ENCODE data around the gene POU2F1. TPM values are rescaled to one million over a fixed set of nuclear protein-coding genes. Genes with fewer than 3 reads are reported as not detected.

Gene POU2F1
- total RNA-seq, 2 experiments from 2014 or later, result 20.3 to 21.6 TPM

DNA sequence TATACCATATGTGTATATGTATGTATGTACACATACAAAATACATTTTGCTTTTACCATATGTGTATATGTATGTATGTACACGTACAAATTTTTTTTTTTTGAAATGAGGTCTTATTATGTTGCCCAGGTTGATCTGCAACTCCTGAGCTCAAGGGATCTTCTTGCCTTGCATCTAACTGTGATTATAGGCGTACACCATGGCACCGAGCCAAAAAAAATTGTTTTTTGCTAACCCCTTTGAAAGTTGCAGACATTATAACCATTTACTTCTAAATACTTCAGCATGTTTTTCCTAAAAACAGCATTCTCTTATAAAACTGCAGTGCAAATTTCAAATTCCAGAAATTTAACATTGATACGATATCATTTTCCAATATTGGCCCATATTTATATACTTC, 147.0 kb downstream of the POU2F1 start:
- no peak for DNase-seq
- H3K4me3 Mint-ChIP-seq, result no peak overlapping the region
- no peak overlapping the region for H3K27ac Mint-ChIP-seq
- ChIA-PET POLR2A (no interaction called here), CTCF (interaction anchor here (0.9 to 2.0 kb wide), 3 partner anchors 98 to 166 kb away, joined by 3 to 9 read pairs (median 4); no protein-coding TSS in a partner anchor)
- no peaks in the 10 kb centered on the region for H3K4me1 Mint-ChIP-seq
- no peaks in the 10 kb centered on the region for H3K9me3 Mint-ChIP-seq (ENCODE audit: low read depth)
- no peaks in the 10 kb centered on the region for H3K27me3 Mint-ChIP-seq
- peaks cover 12% of the 10 kb centered on the region for H3K36me3 Mint-ChIP-seq (ENCODE audit: low read depth)
- ATAC-seq, result no peak
- intact Hi-C loops (cut with DNase I, micrococcal nuclease), result no loop called here

DNA sequence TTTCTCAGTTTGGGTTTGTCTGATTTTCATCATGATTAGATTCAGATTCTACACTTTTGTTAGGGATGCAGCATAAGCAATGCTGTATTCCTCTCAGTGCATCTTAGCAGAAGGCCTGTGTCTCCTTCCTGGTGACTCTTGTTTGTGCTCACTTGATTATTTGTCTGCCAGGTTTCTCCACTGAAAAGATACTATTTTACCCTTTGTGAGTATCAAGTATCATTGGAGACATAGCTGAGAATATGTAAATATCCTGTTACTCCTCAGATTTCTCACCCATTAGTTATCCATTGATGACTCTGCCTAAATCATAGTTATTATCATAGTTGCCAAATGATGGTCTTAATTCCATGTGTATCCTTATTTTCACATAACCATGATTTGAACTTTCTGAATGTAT, 148.5 kb downstream of the POU2F1 start:
- H3K27me3 Mint-ChIP-seq, result no peaks in the 10 kb centered on the region
- no peaks in the 10 kb centered on the region for H3K9me3 Mint-ChIP-seq (ENCODE audit: low read depth)
- ATAC-seq (no peak), DNase-seq (no peak)
- H3K4me3 Mint-ChIP-seq, result no peak overlapping the region
- H3K4me1 Mint-ChIP-seq, result no peaks in the 10 kb centered on the region
- POLR2A ChIA-PET, result no interaction called here
- H3K27ac Mint-ChIP-seq, result no peak overlapping the region
- peaks cover 17% of the 10 kb centered on the region for H3K36me3 Mint-ChIP-seq (ENCODE audit: low read depth)
- CTCF ChIA-PET, result interaction anchor here (1.2 kb wide), 1 partner anchor 30 kb away, joined by 3 read pairs; no protein-coding TSS in a partner anchor
- intact Hi-C loops (cut with DNase I, micrococcal nuclease), result no loop called here

DNA sequence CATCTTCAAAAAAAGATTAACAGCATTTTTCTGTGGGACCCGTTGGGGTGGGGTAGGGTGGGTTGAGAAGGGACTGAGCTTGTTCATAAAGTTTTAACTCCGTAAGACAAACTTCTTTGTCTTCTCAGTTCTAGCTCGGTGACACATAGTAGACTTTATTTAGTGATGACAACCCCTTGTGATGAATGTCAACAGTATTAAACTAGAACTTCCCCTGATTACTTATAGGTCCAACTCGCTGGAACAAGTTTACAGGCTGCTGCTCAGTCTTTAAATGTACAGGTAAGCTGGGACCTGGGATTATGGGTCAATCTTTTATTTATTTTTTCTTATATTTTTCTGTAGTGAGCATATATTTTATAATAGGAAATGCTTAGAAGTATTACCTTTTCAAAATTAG, 149.2 kb downstream of the POU2F1 start:
- ChIA-PET POLR2A (no interaction called here), CTCF (interaction anchor here (1.2 kb wide), 1 partner anchor 29 kb away, joined by 3 read pairs; no protein-coding TSS in a partner anchor)
- Mint-ChIP-seq H3K9me3 (ENCODE audit: low read depth) (no peaks in the 10 kb centered on the region), H3K27me3 (no peaks in the 10 kb centered on the region), H3K36me3 (ENCODE audit: low read depth) (peaks cover 21% of the 10 kb centered on the region), H3K4me1 (no peaks in the 10 kb centered on the region), H3K27ac (no peak overlapping the region), H3K4me3 (no peak overlapping the region)
- no peak for DNase-seq
- intact Hi-C loops (cut with DNase I, micrococcal nuclease), result no loop called here
- ATAC-seq, result no peak

GRCh38 chr1:167371030-167371429, 150.3 kb downstream of the POU2F1 start:
- ChIA-PET CTCF (interaction anchor here (0.9 kb wide), 1 partner anchor 42 kb away, joined by 4 read pairs; no protein-coding TSS in a partner anchor), POLR2A (no interaction called here)
- Mint-ChIP-seq H3K4me1 (no peaks in the 10 kb centered on the region), H3K27me3 (no peaks in the 10 kb centered on the region), H3K4me3 (no peak overlapping the region), H3K27ac (no peak overlapping the region), H3K9me3 (ENCODE audit: low read depth) (no peaks in the 10 kb centered on the region), H3K36me3 (ENCODE audit: low read depth) (peaks cover 17% of the 10 kb centered on the region)
- no peak for ATAC-seq
- no peak for DNase-seq
- intact Hi-C loops (cut with DNase I, micrococcal nuclease), result no loop called here

GRCh38 chr1:167373398-167373797, 152.7 kb downstream of the POU2F1 start:
- Mint-ChIP-seq H3K4me1 (no peaks in the 10 kb centered on the region), H3K4me3 (no peak overlapping the region), H3K27ac (no peak overlapping the region)

DNA sequence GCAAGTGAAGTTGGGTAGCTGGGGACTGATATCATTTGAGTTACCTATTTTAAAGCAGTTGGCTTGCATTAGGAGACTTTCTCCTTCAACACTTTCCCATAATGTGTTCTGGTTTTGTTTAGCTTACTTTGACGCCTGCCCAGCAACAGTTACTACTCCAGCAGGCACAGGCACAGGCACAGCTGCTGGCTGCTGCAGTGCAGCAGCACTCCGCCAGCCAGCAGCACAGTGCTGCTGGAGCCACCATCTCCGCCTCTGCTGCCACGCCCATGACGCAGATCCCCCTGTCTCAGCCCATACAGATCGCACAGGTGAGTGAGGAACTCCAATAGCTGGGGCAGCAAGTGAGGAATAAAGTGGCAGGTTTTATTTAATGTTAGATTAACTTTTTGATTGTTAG, 153.3 kb downstream of the POU2F1 start:
- Mint-ChIP-seq H3K4me1 (no peaks in the 10 kb centered on the region), H3K27me3 (no peaks in the 10 kb centered on the region), H3K36me3 (ENCODE audit: low read depth) (peaks cover 24% of the 10 kb centered on the region), H3K27ac (no peak overlapping the region), H3K9me3 (ENCODE audit: low read depth) (no peaks in the 10 kb centered on the region), H3K4me3 (no peak overlapping the region)
- intact Hi-C loops (cut with DNase I, micrococcal nuclease), result no loop called here
- ChIA-PET CTCF (interaction anchor here (0.6 to 2.6 kb wide), 9 partner anchors 10 to 180 kb away, joined by 3 to 9 read pairs (median 3); partner anchors contain the start of gene CREG1), POLR2A (interaction anchor here (1.1 kb wide), 1 partner anchor 464 kb away, joined by 3 read pairs; no protein-coding TSS in a partner anchor)
- ATAC-seq, result no peak
- DNase-seq, result no peak

More at GRCh38 chr1:167373398-167373797, 152.7 kb downstream of the POU2F1 start:
- CTCF ChIA-PET, result interaction anchor here (0.7 to 2.6 kb wide), 5 partner anchors 10 to 180 kb away, joined by 3 to 9 read pairs (median 5); partner anchors contain the start of gene CREG1
- Mint-ChIP-seq H3K9me3 (ENCODE audit: low read depth) (no peaks in the 10 kb centered on the region), H3K27me3 (no peaks in the 10 kb centered on the region), H3K36me3 (ENCODE audit: low read depth) (peaks cover 24% of the 10 kb centered on the region)
- no peak for ATAC-seq
- DNase-seq, result no peak
- POLR2A ChIA-PET, result interaction anchor here (0.6 to 1.1 kb wide), 2 partner anchors 144 to 463 kb away, joined by 3 to 4 read pairs; no protein-coding TSS in a partner anchor
- intact Hi-C loops (cut with DNase I, micrococcal nuclease), result no loop called here

DNA sequence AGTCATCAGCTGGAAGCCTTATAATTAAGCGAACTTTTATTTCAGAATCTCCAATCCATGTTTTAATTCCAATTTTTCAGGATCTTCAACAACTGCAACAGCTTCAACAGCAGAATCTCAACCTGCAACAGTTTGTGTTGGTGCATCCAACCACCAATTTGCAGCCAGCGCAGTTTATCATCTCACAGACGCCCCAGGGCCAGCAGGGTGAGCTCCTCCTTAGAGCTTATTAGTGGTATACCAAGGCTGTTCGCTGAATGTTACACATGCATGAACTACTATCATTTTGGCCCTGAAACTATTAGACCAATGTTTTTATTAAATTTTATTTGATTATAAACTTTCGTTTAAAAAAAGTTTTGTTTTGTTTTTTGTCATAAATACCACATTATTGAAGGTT, 155.3 kb downstream of the POU2F1 start:
- Mint-ChIP-seq H3K4me3 (no peak overlapping the region), H3K27me3 (no peaks in the 10 kb centered on the region), H3K9me3 (ENCODE audit: low read depth) (no peaks in the 10 kb centered on the region), H3K36me3 (ENCODE audit: low read depth) (peaks cover 24% of the 10 kb centered on the region), H3K4me1 (no peaks in the 10 kb centered on the region), H3K27ac (no peak overlapping the region)
- intact Hi-C loops (cut with DNase I, micrococcal nuclease), result no loop called here
- DNase-seq (no peak), ATAC-seq (no peak)
- CTCF ChIA-PET, result interaction anchor here (0.7 to 1.5 kb wide), 2 partner anchors 9 to 108 kb away, joined by 3 to 6 read pairs; no protein-coding TSS in a partner anchor
- POLR2A ChIA-PET, result no interaction called here

GRCh38 chr1:167387251-167387910, 166.7 kb downstream of the POU2F1 start:
- Mint-ChIP-seq H3K27me3 (no peaks in the 10 kb centered on the region), H3K36me3 (ENCODE audit: low read depth) (peaks cover 16% of the 10 kb centered on the region), H3K27ac (no peak overlapping the region), H3K4me1 (peaks cover 4% of the 10 kb centered on the region), H3K4me3 (no peak overlapping the region), H3K9me3 (ENCODE audit: low read depth) (no peaks in the 10 kb centered on the region)
- ATAC-seq, result peak; percentile 16
- POLR2A ChIA-PET, result no interaction called here
- intact Hi-C loops (cut with DNase I, micrococcal nuclease), result no loop called here
- DNase-seq, result no peak
- CTCF ChIA-PET, result interaction anchor here (1.0 kb wide), 2 partner anchors 120 to 152 kb away, joined by 3 to 4 read pairs; no protein-coding TSS in a partner anchor

DNA sequence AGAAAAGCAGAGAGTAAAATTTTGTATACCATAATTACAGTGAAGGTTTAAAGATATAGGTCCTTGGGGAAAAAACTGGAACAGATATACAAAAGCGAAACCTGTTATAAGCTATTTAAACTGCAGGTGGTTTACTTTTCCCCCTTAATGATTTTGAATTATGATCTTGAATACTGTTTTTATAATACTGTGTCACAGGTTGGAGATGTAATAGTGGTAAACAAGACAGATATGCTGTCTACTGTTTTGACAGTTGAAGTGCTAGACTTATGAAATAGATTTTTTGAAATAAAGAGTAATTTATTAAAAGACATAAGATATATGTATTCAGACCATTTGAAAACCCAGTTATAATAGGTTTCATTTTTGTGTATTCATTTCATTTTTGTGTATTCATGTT, 168.3 kb downstream of the POU2F1 start:
- ChIA-PET POLR2A (no interaction called here), CTCF (no interaction called here)
- no peaks in the 10 kb centered on the region for H3K9me3 Mint-ChIP-seq (ENCODE audit: low read depth)
- H3K4me1 Mint-ChIP-seq, result peaks cover 4% of the 10 kb centered on the region
- H3K27me3 Mint-ChIP-seq, result no peaks in the 10 kb centered on the region
- no peak overlapping the region for H3K27ac Mint-ChIP-seq
- H3K36me3 Mint-ChIP-seq (ENCODE audit: low read depth), result peaks cover 12% of the 10 kb centered on the region
- intact Hi-C loops (cut with DNase I, micrococcal nuclease), result no loop called here
- ATAC-seq (no peak), DNase-seq (no peak)
- no peak overlapping the region for H3K4me3 Mint-ChIP-seq

- peaks cover 3% of the 10 kb centered on the region for H3K4me1 Mint-ChIP-seq
- H3K4me3 Mint-ChIP-seq, result no peak overlapping the region
- CTCF ChIA-PET, result interaction anchor here (0.6 to 1.6 kb wide), 5 partner anchors 9 to 145 kb away, joined by 3 to 11 read pairs (median 3); no protein-coding TSS in a partner anchor
- ATAC-seq (no peak), DNase-seq (no peak)
- POLR2A ChIA-PET, result no interaction called here
- H3K36me3 Mint-ChIP-seq (ENCODE audit: low read depth), result peaks cover 5% of the 10 kb centered on the region
- H3K27ac Mint-ChIP-seq, result no peak overlapping the region
- intact Hi-C loops (cut with DNase I, micrococcal nuclease), result no loop called here
- H3K9me3 Mint-ChIP-seq (ENCODE audit: low read depth), result no peaks in the 10 kb centered on the region
- H3K27me3 Mint-ChIP-seq, result no peaks in the 10 kb centered on the region
Measured at GRCh38 chr1:167392200-167392696, 171.6 kb downstream of the POU2F1 start.

GRCh38 chr1:167400359-167400953, 179.8 kb downstream of the POU2F1 start:
- H3K9me3 Mint-ChIP-seq (ENCODE audit: low read depth), result no peaks in the 10 kb centered on the region
- intact Hi-C loops (cut with DNase I, micrococcal nuclease), result loop anchor here (5.0 to 10.0 kb wide), 3 partner anchors 42 to 287 kb away; no protein-coding TSS in a partner anchor
- no peak overlapping the region for H3K4me3 Mint-ChIP-seq
- ChIA-PET CTCF (interaction anchor here (0.5 to 3.9 kb wide), 7 partner anchors 24 to 141 kb away, joined by 3 to 41 read pairs (median 6); partner anchors contain the start of gene CD247), POLR2A (no interaction called here)
- no peaks in the 10 kb centered on the region for H3K27me3 Mint-ChIP-seq
- DNase-seq (no peak), ATAC-seq (no peak)
- no peak overlapping the region for H3K27ac Mint-ChIP-seq
- H3K4me1 Mint-ChIP-seq, result no peaks in the 10 kb centered on the region
- peaks cover 19% of the 10 kb centered on the region for H3K36me3 Mint-ChIP-seq (ENCODE audit: low read depth)

All from activated CD4-positive, alpha-beta T cell treated with anti-CD3 and anti-CD28 coated beads for 36 hours (primary cell).